MG63 (cell line): Measurements from ENCODE around the gene GRHL1. TPM values are rescaled to one million over a fixed set of nuclear protein-coding genes. Genes with fewer than 3 reads are reported as not detected.

Experiments used
- DNase-seq: peaks from one replicate; pipeline ENCODE4 v3.0.0-alpha.2; 2020
- H3K27me3 ChIP-seq: fragments of 250-450 bp; sonication (Bioruptor Pico); 2 replicates; pipeline ENCODE4 v1.5.1; 2020; ENCODE audit warnings: mild to moderate bottlenecking, moderate library complexity
- H3K36me3 ChIP-seq: fragments of 250-450 bp; sonication (Bioruptor Pico); 2 replicates; pipeline ENCODE4 v1.5.1; 2020; ENCODE audit warnings: mild to moderate bottlenecking, moderate library complexity
- H3K4me3 ChIP-seq: fragments of 250-450 bp; sonication (Bioruptor Pico); 2 replicates; pipeline ENCODE4 v1.5.1; 2020; ENCODE audit warnings: mild to moderate bottlenecking, moderate library complexity
- H3K9me3 ChIP-seq: fragments of 250-450 bp; sonication (Bioruptor Pico); 2 replicates; pipeline ENCODE4 v1.5.1; 2020; ENCODE audit warnings: mild to moderate bottlenecking, moderate library complexity
- total RNA-seq: library from RNA; depleted of rRNA; stranded (reverse); fragments of >200 nt; shearing (Covaris generic); gene quantifications from 2 replicates; pipeline ENCODE4 v1.2.3, GENCODE V29; 2014; ENCODE audit warnings: low replicate concordance

GRHL1 gene
- total RNA-seq, 1 experiment from 2014 or later, result 0.46 TPM

DNA sequence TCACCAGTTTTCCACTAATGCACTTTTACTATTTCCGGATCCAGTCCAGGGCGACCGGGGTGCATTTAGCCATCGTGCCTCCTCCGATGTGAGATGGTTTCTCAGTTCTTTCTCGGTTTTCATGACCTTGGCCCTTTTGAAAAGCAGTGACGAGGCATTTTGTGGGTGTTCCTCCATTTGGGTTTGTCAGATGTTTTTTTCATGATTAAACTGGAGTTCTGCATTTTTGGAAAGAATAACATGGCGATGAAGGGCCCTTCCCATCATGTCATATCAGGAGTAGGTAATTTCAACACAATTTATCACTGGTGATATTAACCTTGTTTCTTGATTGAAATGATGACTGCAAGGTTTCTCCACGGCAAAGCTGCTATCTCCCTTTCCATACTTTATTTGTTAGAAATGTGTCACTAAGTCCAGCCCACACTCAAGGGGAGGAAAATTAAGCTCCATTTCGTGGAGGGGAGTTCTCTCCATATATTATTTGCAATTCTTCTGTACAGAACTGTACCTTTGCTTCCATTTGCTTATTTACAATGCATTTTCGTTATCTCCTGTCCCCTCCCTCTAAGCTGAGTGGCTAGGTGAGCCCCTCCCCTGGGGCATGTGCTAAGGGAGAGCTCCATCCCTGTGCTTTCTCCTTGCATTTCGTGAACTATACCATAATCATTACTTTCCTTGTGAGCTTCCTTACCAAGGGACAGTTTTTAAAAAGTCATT, 83.0 kb downstream of the GRHL1 start:
- no peak for DNase-seq
- no peak overlapping the region for H3K4me3 ChIP-seq
- no peaks in the 10 kb centered on the region for H3K27me3 ChIP-seq
- H3K36me3 ChIP-seq, result no peaks in the 10 kb centered on the region
- H3K9me3 ChIP-seq, result no peaks in the 10 kb centered on the region

DNA sequence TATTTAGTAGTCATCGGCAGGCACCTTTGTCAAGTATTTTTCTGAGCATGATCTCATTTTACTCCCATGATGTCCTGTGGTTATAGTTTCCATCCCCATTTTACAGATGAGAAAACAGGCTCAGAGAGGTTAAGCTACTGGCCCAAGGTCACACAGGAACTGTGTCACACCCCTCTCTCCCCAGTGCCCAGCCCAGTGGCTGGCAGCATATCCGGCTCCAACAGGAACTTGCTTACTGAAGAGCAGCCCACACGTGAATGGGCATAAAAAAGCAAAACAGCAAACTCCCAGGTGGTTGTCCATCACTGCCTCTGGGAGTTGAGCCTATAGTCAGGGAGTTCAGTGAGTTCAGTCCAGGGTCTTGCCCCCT, 83.5 kb downstream of the GRHL1 start:
- Histone ChIP-seq H3K4me3 (no peak overlapping the region), H3K36me3 (no peaks in the 10 kb centered on the region), H3K27me3 (no peaks in the 10 kb centered on the region), H3K9me3 (no peaks in the 10 kb centered on the region)
- DNase-seq, result no peak

- Histone ChIP-seq H3K36me3 (no peaks in the 10 kb centered on the region), H3K9me3 (no peaks in the 10 kb centered on the region), H3K27me3 (no peaks in the 10 kb centered on the region), H3K4me3 (no peak overlapping the region)
- DNase-seq, result no peak
These were observed 84.1 kb downstream of the GRHL1 start for GRCh38 chr2:10035633-10036032.

DNA sequence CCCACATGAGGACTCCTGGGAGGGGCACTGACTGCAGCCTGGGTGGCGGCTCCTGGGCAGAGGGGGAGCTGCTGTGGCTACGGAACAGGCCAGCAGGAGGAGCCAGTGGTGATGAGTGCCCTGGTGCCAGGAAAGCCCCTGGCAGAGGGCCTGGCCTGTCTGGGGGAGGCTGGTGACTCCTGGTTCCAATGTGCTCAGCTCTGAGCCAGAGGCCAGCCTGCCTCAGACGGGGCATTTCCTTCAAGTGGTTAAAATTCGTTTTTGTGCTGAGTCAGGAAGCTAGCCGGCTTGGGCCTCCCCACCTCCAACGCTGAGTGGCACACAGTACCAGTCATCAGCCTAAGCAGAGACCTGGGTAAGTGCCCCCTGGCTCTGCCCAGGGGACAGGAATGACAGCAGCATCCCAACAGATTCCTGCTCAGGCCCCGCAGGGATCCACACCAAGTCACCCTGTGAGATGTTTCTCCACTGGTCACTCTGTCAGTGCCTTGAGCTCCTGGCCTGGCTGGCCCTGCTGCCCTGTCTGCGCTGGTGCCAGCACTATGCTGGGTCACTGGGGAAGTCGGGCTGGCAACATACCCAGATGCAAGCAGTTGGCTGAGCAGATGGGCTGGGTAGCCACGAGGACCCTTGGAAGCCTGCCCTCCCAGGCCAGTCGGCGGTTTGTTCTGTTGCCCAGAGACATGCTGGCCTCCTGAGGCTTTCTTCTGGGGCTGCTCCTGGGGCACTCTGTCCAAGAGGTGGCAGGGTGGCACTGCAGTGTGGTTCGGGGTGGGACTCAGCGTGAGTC, 84.8 kb downstream of the GRHL1 start:
- H3K4me3 ChIP-seq, result no peak overlapping the region
- no peaks in the 10 kb centered on the region for H3K9me3 ChIP-seq
- no peaks in the 10 kb centered on the region for H3K27me3 ChIP-seq
- DNase-seq, result peak; percentile 97
- H3K36me3 ChIP-seq, result no peaks in the 10 kb centered on the region

GRCh38 chr2:10038123-10038522, 86.6 kb downstream of the GRHL1 start:
- H3K9me3 ChIP-seq, result no peaks in the 10 kb centered on the region
- H3K27me3 ChIP-seq, result no peaks in the 10 kb centered on the region
- no peak overlapping the region for H3K4me3 ChIP-seq
- H3K36me3 ChIP-seq, result no peaks in the 10 kb centered on the region
- DNase-seq, result no peak

GRCh38 chr2:10038716-10039115, 87.2 kb downstream of the GRHL1 start:
- peak; percentile 55 for DNase-seq

GRCh38 chr2:10039658-10040410, 88.3 kb downstream of the GRHL1 start:
- Histone ChIP-seq H3K9me3 (no peaks in the 10 kb centered on the region), H3K4me3 (0 out of 2 replicates have a peak overlapping the region, but pooled peaks have one; percentile 6), H3K36me3 (peaks cover 2% of the 10 kb centered on the region; the same call in 1 of the 2 replicates), H3K27me3 (no peaks in the 10 kb centered on the region)
- DNase-seq, result peak; percentile 98

More at GRCh38 chr2:10038716-10039115, 87.2 kb downstream of the GRHL1 start:
- Histone ChIP-seq H3K27me3 (no peaks in the 10 kb centered on the region), H3K9me3 (no peaks in the 10 kb centered on the region), H3K36me3 (no peaks in the 10 kb centered on the region), H3K4me3 (no peak overlapping the region)

GRCh38 chr2:10041711-10042110, 90.2 kb downstream of the GRHL1 start:
- H3K9me3 ChIP-seq, result no peaks in the 10 kb centered on the region
- no peak for DNase-seq
- no peaks in the 10 kb centered on the region for H3K27me3 ChIP-seq
- H3K4me3 ChIP-seq, result no peak overlapping the region
- peaks cover 8% of the 10 kb centered on the region; the same call in 1 of the 2 replicates for H3K36me3 ChIP-seq

DNA sequence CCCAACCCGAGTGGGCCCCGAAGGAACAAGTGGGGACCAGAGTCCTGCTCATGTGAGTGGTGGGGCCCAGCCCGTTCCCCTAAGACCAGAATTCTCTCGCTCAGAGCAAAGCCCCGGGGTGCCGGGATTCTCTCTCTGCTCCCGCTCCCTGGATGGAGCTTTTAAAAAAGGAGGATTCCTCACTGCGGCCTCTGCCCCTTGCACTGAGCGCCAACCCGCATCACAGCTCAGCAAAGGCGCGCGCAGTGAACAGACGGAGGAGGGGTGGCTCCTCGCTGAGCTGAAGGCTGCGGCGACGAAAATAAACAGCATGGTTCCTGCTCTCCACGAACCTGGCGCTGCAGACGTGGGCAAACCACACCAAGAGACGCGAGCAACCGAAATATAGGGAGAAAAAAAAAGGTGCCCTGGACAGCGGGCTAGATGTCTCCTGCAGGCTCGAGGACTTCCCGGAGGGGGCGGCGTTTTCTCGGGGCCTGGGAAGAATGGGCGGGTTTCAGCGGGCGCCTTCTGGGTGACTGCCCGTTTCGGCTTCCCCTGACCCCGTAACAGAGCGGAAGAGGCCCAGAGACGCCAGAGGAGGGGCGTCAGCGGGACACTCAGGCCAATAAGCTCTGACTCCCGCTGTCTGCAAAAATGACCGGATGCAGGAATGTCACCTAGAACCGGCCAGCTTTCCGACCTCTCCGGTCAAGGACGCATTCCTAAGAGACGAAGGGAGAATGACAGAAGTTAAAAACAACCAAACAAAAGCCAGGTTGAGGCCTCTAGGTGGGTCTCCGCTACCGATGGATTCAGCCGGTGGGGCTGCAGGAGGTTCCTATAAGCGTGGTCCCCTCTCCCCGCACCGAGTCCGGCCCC, 91.0 kb downstream of the GRHL1 start:
- H3K36me3 ChIP-seq, result peaks cover 8% of the 10 kb centered on the region; the same call in 1 of the 2 replicates

DNA sequence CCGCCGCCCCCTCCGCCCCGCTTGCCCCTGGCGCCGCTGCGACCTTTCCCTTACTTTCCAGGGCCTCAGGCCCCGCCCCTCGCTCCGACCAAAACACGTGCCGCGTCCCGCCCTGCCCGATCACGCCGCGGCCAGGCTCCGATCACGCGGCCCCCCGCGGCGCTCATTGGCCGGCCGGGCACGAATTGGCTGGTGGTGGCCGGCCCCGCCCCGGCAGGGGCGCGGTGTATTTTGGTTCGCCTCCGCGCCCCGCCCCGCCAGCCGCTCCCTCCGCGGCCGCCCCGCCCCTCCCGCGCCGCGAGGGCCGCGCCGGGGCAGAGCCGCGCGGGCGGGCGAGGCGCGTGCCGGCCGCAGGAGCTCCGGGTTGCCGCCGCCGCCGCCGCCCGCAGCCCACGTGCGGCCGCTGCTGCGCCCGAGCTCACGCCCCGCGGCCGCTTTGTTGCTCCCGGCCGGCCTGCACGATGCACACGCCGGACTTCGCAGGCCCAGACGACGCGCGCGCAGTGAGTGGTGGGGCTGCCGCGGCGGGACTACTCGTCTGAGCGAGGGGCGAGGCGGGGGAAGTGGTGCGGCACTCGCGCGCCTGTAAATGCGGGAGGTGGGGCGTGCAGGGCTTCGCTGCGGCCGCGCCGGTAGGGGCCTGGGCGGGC, 91.9 kb downstream of the GRHL1 start, which contains the start of gene KLF11:
TSS of gene KLF11 (plus strand) at position 295 of the 650 bp plus-strand sequence. CDS start at position 462, 167 bp downstream.
- H3K4me3 ChIP-seq, result peak within 1 kb of the TSS; percentile 58
- H3K27me3 ChIP-seq, result no peaks in the 10 kb centered on the region
- peak; percentile 90 for DNase-seq
- peaks cover 13% of the 10 kb centered on the region for H3K36me3 ChIP-seq
- no peaks in the 10 kb centered on the region for H3K9me3 ChIP-seq

More for the DNA sequence above, 91.0 kb downstream of the GRHL1 start:
- H3K9me3 ChIP-seq, result no peaks in the 10 kb centered on the region
- H3K27me3 ChIP-seq, result no peaks in the 10 kb centered on the region
- H3K4me3 ChIP-seq, result no peak overlapping the region
- no peak for DNase-seq

GRCh38 chr2:10043906-10044601, 92.6 kb downstream of the GRHL1 start:
- H3K9me3 ChIP-seq, result no peaks in the 10 kb centered on the region
- DNase-seq, result peak; percentile 96
- H3K27me3 ChIP-seq, result no peaks in the 10 kb centered on the region
- peaks cover 18% of the 10 kb centered on the region for H3K36me3 ChIP-seq
- H3K4me3 ChIP-seq, result peak overlapping the region; percentile 58

GRCh38 chr2:10045561-10046355, 94.3 kb downstream of the GRHL1 start:
- Histone ChIP-seq H3K4me3 (no peak overlapping the region), H3K27me3 (no peaks in the 10 kb centered on the region), H3K36me3 (peaks cover 28% of the 10 kb centered on the region), H3K9me3 (no peaks in the 10 kb centered on the region)
- DNase-seq, result no peak

DNA sequence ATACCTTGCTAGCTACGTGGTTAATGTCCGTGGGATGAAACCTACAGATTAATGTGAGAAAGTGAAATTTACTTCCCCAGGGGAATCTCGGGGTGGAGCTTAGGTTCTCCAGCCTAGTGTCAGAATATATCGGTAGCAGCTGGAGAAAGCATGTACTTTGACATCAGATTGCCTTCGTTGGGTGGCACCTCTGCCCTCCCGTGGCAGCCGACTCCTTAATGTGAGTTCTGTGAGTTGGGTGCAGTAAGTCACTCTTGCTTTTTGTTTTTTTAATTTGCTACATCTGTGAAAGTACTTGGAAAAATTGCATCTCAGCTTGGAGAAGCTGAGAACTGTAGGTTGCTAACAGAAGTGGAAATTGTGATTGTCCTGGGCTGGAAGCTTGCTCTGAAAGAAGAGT, 95.4 kb downstream of the GRHL1 start:
- H3K27me3 ChIP-seq, result no peaks in the 10 kb centered on the region
- H3K9me3 ChIP-seq, result no peaks in the 10 kb centered on the region
- no peak overlapping the region for H3K4me3 ChIP-seq
- H3K36me3 ChIP-seq, result peaks cover 30% of the 10 kb centered on the region
- no peak for DNase-seq

DNA sequence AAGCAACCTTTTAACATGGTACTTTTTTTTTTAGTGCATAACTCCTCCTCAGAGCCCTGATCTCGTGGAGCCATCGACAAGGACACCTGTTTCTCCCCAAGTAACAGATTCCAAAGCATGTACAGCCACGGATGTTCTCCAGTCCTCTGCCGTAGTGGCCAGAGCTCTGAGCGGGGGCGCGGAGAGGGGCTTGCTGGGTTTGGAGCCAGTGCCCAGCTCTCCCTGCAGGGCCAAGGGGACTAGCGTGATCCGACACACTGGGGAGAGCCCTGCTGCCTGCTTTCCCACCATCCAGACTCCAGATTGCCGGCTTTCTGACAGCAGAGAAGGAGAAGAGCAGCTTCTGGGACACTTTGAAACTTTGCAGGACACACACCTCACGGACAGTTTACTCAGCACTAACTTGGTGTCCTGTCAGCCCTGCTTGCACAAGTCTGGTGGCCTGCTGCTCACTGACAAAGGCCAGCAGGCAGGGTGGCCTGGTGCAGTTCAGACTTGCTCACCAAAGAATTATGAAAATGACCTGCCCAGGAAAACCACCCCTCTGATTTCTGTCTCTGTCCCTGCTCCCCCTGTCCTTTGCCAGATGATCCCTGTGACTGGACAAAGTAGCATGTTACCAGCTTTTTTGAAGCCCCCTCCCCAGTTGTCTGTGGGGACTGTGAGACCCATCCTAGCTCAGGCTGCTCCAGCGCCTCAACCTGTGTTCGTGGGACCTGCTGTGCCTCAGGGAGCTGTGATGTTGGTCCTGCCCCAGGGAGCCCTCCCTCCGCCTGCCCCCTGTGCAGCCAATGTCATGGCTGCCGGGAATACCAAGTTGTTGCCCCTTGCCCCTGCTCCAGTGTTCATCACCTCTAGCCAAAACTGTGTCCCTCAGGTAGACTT, 96.4 kb downstream of the GRHL1 start:
- H3K9me3 ChIP-seq, result no peaks in the 10 kb centered on the region
- no peak for DNase-seq
- no peak overlapping the region for H3K4me3 ChIP-seq
- peaks cover 37% of the 10 kb centered on the region for H3K36me3 ChIP-seq
- H3K27me3 ChIP-seq, result no peaks in the 10 kb centered on the region
